Panc1 (cell line): ENCODE measurements around the gene XIST. TPM values are rescaled to one million over a fixed set of nuclear protein-coding genes. Genes with fewer than 3 reads are reported as not detected.

Source experiments
- ATAC-seq: fragments of 200-7000 bp; cut with Tn5 transposase; 2 replicates; pipeline ENCODE4 v1.9.1; 2020; ENCODE audit warnings: mild to moderate bottlenecking, moderate library complexity
- BruUV-seq: library from RNA; stranded (reverse); fragments of 400-500 nt; replicated peaks from 2 replicates; lab custom pipeline; 2021; lab: Mats Ljungman, UMichigan
- CTCF ChIA-PET: fragments of 300-600 bp; sonication (Branson Sonifier 250); formaldehyde crosslinking; loops from one replicate; lab custom pipeline; 2022; ENCODE audit warnings: antibody characterized with exemption; lab: Charles Lee
- POLR2A ChIA-PET: fragments of 300-600 bp; sonication (Branson Sonifier 250); formaldehyde crosslinking; loops from one replicate; lab custom pipeline; 2022; ENCODE audit warnings: antibody characterized with exemption; lab: Charles Lee
- DNase-seq: peaks from one replicate; pipeline ENCODE4 v3.0.0-alpha.2; 2010; ENCODE audit warnings: low read depth, low spot score
- H3K27ac ChIP-seq: 2 replicates; pipeline ENCODE4 v1.5.1; 2011; ENCODE audit warnings: mild to moderate bottlenecking, low read length, inconsistent platforms
- H3K27me3 ChIP-seq: fragments of 200-500 bp; sonication (Bioruptor generic); 2 replicates; pipeline ENCODE4 v1.6.0; 2014; ENCODE audit warnings: low read length, inconsistent platforms; ENCODE audit not compliant: control insufficient read depth, insufficient read depth
- H3K36me3 ChIP-seq: fragments of 200-500 bp; sonication (Bioruptor generic); 2 replicates; pipeline ENCODE4 v1.5.1; 2014; ENCODE audit warnings: inconsistent platforms, mild to moderate bottlenecking, low read length, moderate library complexity; ENCODE audit not compliant: control insufficient read depth, insufficient read depth
- H3K4me1 ChIP-seq: 2 replicates; pipeline ENCODE4 v1.5.1; 2011; ENCODE audit warnings: inconsistent platforms, mild to moderate bottlenecking, low read length, moderate library complexity; ENCODE audit not compliant: control insufficient read depth, insufficient read depth
- H3K4me3 ChIP-seq, 2 experiments: 2 replicates each; pipeline ENCODE4 v1.5.1; 2011 to 2012; ENCODE audit warnings: low read depth in 2 of 2, low read length in 2 of 2, mild to moderate bottlenecking in 2 of 2, inconsistent platforms in 1 of 2, moderate library complexity in 1 of 2
- H3K9me3 ChIP-seq: fragments of 200-500 bp; sonication (Bioruptor generic); 2 replicates; pipeline ENCODE4 v1.5.1; 2014; ENCODE audit warnings: low read depth, mild to moderate bottlenecking, inconsistent platforms, low read length, moderate library complexity; ENCODE audit not compliant: control insufficient read depth, insufficient read depth
- POLR2AphosphoS5 ChIP-seq: IDR thresholded peaks from 2 replicates; pipeline ENCODE4 v1.6.1; 2012; ENCODE audit warnings: mild to moderate bottlenecking, low read depth, low read length, moderate library complexity
- SIN3A ChIP-seq: IDR thresholded peaks from 2 replicates; pipeline ENCODE4 v1.6.1; 2012; ENCODE audit warnings: low read depth, mild to moderate bottlenecking, low read length, moderate library complexity, borderline replicate concordance; ENCODE audit not compliant: insufficient read depth
- TCF7L2 ChIP-seq: IDR thresholded peaks from 2 replicates; pipeline ENCODE4 v1.6.1; 2011; ENCODE audit warnings: mild to moderate bottlenecking, low read depth, low read length, inconsistent platforms
- in situ Hi-C: cut with HindIII; loops from 2 replicates; pipeline ENCODE4 v1.10.0; 2016; ENCODE audit warnings: low sequenced_read_pairs, low pct_unique_long_range_greater_than_20kb
- intact Hi-C: fragments of 100-400 bp; cut with micrococcal nuclease; formaldehyde crosslinking; loops from one replicate; pipeline ENCODE4 v1.10.0; 2022; ENCODE audit not compliant: unreplicated experiment
- total RNA-seq: library from RNA; stranded (reverse); gene quantifications from one replicate; pipeline ENCODE4 v1.2.1, GENCODE V29; 2021; ENCODE audit not compliant: unreplicated experiment
- TF ChIP-seq, protein P1 (sequence below), 2 experiments: IDR thresholded peaks; 2 replicates each; pipeline ENCODE4 v1.6.1; 2011 to 2012; ENCODE audit warnings: low read depth in 2 of 2, control low read depth in 1 of 2, low read length in 1 of 2, mild to moderate bottlenecking in 1 of 2, moderate library complexity in 1 of 2; ENCODE audit not compliant: insufficient read depth in 1 of 2
- TF ChIP-seq, protein P2 (sequence below): fragments of 450-650 bp; IDR thresholded peaks from 2 replicates; pipeline ENCODE4 v1.5.1; 2017; ENCODE audit warnings: mild to moderate bottlenecking

XIST gene
- total RNA-seq, 1 experiment from 2014 or later = 0.64 TPM

DNA sequence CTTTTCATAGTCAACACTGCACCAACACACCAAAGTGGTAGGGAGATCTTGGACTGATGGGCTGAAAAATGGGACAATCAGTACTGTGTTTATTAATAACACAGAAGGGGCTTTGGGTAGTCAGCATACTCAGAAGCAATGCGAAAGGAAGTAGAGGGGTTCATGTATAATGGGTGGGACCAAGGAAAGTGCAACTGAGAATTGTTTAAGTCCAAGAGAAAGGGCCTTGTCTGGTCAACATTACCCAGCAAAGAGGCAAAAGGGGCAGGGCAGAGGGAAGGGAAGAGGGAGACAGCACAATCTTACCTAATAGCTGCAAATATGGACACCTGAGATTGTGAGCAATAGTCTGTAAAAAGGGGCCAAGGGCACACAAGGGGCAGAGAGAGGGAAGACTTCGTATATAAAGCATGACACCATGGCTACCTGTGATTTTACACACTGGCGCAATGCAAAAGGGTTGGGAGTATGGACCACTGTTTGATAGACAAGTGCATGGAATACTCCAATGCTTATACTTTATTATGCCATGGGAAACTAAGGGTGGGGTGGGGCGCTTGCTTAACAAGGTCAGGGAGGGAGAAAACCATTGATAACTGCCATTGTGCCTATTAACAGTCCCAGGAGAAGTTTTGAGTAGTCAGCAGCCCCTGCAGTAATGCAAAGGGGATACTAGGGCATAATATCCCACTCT, 9.8 kb downstream of the XIST start:
- CTCF ChIA-PET = no interaction called here
- no peak overlapping the region for H3K27ac ChIP-seq
- ATAC-seq (no peak), DNase-seq (no peak)
- no peak overlapping the region for H3K4me3 ChIP-seq
- no peaks in the 10 kb centered on the region for H3K9me3 ChIP-seq
- no TSS peak for BruUV-seq
- no peaks in the 10 kb centered on the region for H3K27me3 ChIP-seq
- POLR2A ChIA-PET = no interaction called here
- in situ Hi-C loops = no loop called here
- TF ChIP-seq, protein P1, sequence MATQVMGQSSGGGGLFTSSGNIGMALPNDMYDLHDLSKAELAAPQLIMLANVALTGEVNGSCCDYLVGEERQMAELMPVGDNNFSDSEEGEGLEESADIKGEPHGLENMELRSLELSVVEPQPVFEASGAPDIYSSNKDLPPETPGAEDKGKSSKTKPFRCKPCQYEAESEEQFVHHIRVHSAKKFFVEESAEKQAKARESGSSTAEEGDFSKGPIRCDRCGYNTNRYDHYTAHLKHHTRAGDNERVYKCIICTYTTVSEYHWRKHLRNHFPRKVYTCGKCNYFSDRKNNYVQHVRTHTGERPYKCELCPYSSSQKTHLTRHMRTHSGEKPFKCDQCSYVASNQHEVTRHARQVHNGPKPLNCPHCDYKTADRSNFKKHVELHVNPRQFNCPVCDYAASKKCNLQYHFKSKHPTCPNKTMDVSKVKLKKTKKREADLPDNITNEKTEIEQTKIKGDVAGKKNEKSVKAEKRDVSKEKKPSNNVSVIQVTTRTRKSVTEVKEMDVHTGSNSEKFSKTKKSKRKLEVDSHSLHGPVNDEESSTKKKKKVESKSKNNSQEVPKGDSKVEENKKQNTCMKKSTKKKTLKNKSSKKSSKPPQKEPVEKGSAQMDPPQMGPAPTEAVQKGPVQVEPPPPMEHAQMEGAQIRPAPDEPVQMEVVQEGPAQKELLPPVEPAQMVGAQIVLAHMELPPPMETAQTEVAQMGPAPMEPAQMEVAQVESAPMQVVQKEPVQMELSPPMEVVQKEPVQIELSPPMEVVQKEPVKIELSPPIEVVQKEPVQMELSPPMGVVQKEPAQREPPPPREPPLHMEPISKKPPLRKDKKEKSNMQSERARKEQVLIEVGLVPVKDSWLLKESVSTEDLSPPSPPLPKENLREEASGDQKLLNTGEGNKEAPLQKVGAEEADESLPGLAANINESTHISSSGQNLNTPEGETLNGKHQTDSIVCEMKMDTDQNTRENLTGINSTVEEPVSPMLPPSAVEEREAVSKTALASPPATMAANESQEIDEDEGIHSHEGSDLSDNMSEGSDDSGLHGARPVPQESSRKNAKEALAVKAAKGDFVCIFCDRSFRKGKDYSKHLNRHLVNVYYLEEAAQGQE (IDR thresholded peaks at IDR 0.05; ENCODE audit: insufficient read depth in 1 of 2, low read depth in 2 of 2, low read length in 1 of 2) = no peak
- TF ChIP-seq, protein P2, sequence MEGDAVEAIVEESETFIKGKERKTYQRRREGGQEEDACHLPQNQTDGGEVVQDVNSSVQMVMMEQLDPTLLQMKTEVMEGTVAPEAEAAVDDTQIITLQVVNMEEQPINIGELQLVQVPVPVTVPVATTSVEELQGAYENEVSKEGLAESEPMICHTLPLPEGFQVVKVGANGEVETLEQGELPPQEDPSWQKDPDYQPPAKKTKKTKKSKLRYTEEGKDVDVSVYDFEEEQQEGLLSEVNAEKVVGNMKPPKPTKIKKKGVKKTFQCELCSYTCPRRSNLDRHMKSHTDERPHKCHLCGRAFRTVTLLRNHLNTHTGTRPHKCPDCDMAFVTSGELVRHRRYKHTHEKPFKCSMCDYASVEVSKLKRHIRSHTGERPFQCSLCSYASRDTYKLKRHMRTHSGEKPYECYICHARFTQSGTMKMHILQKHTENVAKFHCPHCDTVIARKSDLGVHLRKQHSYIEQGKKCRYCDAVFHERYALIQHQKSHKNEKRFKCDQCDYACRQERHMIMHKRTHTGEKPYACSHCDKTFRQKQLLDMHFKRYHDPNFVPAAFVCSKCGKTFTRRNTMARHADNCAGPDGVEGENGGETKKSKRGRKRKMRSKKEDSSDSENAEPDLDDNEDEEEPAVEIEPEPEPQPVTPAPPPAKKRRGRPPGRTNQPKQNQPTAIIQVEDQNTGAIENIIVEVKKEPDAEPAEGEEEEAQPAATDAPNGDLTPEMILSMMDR = no peak
- no peak for TF ChIP-seq SIN3A
- TF ChIP-seq TCF7L2 = no peak
- no peak for TF ChIP-seq POLR2AphosphoS5
- H3K36me3 ChIP-seq = no peaks in the 10 kb centered on the region
- intact Hi-C loops = no loop called here
- H3K4me1 ChIP-seq = no peaks in the 10 kb centered on the region

DNA sequence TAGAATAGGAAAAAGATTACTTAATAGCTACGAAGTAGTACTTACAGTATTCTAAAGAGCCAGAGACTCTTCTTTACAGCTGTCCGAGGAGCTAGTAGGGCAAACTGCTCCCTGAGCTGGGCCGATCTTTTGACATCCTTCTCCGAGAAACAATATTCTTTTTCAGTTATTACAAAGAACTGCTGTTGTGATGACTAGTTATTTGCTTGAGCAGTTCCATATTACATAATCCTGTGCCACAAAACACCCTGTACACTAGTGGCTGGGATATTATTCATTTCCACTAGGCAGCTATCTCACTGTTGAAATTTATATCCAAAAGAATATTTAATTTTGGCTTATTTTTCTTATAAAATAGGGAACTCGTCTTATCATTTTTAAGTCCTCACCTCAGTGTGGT, 11.2 kb downstream of the XIST start:
- BruUV-seq = no TSS peak
- intact Hi-C loops (no loop called here), in situ Hi-C loops (no loop called here)
- H3K27ac ChIP-seq = no peak overlapping the region
- no peaks in the 10 kb centered on the region for H3K36me3 ChIP-seq
- DNase-seq = no peak
- no peak overlapping the region for H3K4me3 ChIP-seq
- H3K4me1 ChIP-seq = no peaks in the 10 kb centered on the region
- H3K27me3 ChIP-seq = no peaks in the 10 kb centered on the region
- ChIA-PET CTCF (no interaction called here), POLR2A (no interaction called here)
- H3K9me3 ChIP-seq = no peaks in the 10 kb centered on the region
- ATAC-seq = no peak
- no peak for TF ChIP-seq POLR2AphosphoS5
- no peak for TF ChIP-seq TCF7L2
- TF ChIP-seq, protein P1 (IDR thresholded peaks at IDR 0.05; ENCODE audit: insufficient read depth in 1 of 2, low read depth in 2 of 2, low read length in 1 of 2) = no peak
- TF ChIP-seq, protein P2 = no peak
- no peak for TF ChIP-seq SIN3A
